Measurements from ENCODE around the gene FAM13A.

DNA sequence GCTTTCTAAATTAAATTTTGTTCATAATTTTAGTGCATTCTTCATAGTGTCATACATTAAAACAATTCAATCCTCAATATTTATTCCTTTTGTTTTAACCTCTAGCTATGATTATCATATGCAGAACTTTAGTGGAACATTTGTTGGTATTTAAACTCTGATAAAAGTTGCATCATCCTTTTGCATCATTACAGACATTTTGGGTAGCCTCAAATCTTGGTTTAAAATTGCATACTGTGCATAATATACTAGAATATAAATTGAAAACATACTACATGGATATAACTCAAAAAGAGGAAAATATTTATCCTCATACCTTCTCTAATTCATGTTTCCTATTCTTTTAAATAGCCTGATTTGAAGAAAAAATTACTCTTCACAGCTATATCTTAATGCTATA lies 262.0 kb downstream of the FAM13A start:
- no peak for TF ChIP-seq POLR2A (IDR thresholded peaks at IDR 0.05)
- TF ChIP-seq, protein P1, sequence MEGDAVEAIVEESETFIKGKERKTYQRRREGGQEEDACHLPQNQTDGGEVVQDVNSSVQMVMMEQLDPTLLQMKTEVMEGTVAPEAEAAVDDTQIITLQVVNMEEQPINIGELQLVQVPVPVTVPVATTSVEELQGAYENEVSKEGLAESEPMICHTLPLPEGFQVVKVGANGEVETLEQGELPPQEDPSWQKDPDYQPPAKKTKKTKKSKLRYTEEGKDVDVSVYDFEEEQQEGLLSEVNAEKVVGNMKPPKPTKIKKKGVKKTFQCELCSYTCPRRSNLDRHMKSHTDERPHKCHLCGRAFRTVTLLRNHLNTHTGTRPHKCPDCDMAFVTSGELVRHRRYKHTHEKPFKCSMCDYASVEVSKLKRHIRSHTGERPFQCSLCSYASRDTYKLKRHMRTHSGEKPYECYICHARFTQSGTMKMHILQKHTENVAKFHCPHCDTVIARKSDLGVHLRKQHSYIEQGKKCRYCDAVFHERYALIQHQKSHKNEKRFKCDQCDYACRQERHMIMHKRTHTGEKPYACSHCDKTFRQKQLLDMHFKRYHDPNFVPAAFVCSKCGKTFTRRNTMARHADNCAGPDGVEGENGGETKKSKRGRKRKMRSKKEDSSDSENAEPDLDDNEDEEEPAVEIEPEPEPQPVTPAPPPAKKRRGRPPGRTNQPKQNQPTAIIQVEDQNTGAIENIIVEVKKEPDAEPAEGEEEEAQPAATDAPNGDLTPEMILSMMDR (IDR thresholded peaks at IDR 0.05 in 8 of 11, conservative IDR thresholded peaks at IDR 0.05 in 3 of 11): no peak
